Measurements from ENCODE around the gene LEFTY2. TPM values are rescaled to one million over a fixed set of nuclear protein-coding genes. Genes with fewer than 3 reads are reported as not detected.
"Not testable (repeated sequence)": the region's sequence is repeated elsewhere in the genome, so short reads cannot be mapped to it uniquely, and the experiment has no call there.

LEFTY2 gene
- polyA plus RNA-seq, 3 donors, result 0.99 to 1.3 (median 1.0) TPM

DNA sequence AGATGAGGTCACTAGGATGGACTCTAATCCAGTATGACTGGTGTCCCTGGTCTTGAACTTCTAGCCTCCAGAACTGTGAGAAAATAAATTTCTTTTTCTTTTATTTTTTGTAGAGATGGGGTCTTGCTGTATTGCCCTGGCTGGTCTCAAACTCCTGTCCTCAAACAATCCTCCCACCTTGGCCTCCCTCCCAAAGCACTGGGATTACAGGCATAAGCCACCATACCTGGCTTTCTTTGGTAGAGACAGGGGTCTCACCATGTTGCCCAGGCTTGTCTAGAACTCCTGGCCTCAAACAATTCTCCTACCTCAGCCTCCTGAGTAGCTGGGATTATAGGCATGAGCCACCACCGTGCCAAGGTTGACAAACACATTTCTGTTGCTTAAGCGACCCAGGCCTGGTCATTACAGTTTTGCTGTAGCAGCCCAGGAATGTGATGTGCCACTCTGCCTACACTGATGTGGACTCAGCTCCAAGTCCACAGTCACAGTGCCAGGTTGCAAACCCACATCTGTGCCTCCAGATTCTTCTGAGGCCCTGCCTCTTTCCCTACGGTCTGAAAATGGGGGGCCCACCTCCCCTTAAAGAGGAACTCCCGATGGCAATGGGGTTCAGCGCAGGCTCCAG lies 32.9 kb downstream of the LEFTY2 start:
- DNase-seq (ENCODE audit: low read depth in 3 of 3, low spot score in 2 of 3), result no peak

DNA sequence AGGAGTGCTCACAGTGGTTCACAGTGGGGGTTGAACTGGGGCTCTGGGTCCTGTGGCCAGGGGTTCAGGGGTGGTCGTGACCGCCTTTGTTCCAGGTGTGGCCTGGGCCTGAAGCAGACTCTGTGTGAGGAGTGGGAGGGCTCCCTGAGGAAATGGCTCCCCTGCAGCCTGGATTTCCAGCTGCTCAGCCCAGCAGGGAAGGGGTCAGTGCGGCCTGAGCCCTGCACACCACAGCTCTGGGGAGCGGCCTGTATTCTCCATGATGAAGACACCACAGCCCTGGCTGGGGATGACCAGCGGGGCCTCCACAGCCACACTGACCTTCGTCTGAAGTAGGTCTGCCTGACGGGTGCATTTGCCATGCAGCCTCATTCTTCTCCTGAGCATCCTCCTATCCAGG lies 33.7 kb downstream of the LEFTY2 start:
- no peak for DNase-seq (ENCODE audit: low read depth in 3 of 3, low spot score in 2 of 3)

DNA sequence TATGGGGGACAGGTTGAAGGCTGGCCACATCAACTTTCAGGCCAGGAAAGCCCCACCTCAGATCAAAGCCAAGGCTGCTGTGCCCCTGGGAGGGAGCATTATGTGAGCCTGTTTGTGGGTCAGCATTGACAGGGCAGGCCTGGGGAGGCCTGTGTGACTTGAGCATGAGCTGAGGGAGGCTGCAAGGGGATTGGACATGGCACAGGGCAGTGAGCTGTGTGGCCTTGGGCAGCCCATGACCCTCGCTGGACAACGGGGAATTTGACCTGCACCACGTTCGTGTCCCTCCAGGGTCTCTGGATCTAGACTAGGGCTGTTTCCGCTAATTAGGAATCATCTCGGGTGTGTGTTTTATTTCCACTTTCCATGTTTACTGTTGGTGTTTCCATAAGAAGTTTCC lies 34.6 kb downstream of the LEFTY2 start:
- DNase-seq (ENCODE audit: low read depth in 3 of 3, low spot score in 2 of 3), result no peak

DNA sequence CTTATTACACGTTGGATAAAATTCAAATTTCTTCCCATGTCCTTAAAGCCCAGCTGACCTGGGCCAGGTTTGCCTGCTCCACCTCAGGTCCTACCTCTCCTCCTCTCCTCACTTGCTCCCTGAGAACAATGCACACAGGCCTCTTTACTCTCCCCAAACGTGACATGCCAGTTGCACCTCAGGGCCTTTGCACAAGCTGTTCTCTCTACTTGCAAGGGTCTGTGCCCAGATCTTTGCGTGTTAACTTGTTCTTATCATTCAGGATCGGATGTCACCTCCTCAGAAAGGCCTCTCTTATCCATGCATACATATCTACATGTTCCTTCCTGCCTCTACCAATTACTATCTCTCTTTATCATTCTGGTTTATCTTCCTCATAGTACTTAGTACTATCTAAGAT lies 37.4 kb downstream of the LEFTY2 start:
- DNase-seq (ENCODE audit: low read depth in 3 of 3, low spot score in 2 of 3), result no peak

DNA sequence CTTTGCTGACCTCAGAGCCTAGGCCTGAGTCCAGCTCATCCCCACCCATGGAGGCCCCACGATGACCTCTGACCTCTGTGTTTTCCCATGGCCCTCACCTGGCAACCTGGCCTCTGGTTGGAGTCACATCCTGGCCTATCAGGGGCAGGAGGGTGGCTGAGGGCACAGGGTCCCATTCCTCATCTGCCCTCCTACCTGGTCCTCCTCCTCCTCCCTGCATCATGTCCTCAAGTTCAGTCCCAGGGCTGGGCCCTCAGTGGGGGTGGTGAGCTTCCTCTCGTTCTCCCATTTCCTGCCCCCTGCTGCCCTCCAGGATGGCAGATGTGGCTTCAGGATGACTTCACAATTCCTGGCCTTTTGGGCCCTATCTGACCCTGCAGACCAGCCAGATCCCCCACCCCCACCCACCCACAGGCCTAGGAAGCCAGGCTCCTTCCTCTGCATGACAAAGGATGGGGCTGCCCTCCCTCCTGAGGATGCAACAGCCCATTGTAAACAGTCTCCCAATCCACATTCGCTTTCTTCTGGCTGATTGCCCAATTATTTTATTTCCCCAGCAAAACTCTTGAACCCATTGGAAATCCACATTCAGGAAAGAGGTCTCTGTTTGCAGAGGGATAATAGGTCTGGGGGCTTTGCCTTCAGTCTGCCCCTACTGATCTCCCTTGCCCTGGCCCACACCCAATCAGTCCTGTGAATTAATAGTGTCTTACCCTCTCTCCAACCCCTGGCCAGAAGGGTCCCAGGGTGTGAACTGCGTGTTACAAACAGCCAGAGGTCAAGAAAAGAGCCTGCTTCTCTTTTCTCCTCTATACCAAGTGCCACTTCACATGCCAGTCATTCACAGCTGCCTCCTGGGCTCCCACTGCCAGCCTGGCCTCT lies 41.7 kb downstream of the LEFTY2 start:
- DNase-seq (ENCODE audit: low read depth in 3 of 3, low spot score in 2 of 3), result no peak

DNA sequence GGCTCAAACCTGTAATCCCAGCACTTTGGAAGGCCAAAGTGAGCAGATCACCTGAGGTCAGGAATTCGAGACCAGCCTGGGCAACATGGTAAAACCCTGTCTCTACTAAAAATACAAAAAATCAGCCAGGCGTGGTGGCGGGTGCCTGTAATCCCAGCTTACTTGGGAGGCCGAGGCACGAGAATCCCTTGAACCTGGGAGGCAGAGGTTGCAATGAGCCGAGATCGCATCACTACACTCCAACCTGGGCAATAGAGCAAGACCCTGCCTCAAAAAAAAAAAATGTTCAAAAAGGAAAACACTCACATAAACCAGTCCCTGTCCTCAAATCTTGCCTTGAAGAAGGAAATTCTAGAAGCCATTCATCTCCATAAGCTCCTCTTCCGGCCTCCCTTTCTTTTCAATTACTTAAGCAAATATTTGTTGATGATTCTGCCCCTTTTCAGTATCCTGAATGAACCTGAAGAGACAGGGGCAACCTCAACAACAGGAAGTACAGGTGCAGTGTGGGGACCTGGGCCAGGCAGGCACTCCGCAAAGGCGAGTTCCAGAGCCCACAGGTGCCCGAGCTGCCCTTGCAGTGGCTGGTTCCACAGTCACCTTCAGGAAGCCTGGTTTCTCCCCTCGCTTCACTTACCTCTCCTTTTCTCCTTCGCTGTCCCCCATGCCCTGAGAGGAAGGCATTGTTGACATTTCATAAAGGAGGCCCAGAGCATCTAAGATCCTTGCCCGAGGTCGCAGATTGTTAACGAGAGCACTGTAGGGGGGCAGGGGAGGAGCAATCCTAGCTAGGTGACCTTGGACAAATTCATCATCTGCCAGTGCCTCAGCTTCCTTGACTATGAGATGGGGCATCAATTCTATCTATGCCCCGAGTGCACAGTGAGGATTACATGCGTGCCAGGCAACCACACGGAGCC lies 43.2 kb downstream of the LEFTY2 start:
- no peak for DNase-seq (ENCODE audit: low read depth in 3 of 3, low spot score in 2 of 3)

DNA sequence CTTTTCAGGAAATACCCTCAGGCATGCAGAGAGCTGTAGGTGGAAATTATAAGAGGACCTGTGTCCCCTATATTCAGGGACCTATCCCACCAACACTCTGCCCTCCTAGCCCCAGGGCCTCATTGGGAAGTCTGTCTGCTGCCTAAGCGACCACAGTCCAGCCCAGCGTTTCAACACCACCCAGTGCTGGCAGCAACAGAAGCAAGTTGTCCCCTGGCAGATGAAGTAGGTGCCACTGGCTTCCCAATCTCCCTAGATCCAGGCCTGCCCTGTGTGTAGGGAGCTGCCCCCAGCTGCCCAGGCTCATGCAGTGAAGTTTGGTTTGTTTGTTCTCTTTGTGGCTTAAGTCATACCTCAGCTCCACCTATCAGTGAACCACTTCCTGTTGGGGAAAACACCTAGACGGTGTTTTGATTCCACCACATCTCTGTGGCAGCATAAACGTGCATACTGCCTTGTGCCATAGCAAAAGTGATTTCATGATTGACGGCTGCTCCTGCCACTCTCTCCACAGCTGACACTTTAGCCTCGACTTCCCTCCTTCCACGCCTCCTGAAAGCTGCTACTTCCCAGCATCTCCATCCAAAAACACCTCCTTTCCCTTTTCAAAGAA lies 44.0 kb downstream of the LEFTY2 start:
- no peak for DNase-seq (ENCODE audit: low read depth in 3 of 3, low spot score in 2 of 3)

DNA sequence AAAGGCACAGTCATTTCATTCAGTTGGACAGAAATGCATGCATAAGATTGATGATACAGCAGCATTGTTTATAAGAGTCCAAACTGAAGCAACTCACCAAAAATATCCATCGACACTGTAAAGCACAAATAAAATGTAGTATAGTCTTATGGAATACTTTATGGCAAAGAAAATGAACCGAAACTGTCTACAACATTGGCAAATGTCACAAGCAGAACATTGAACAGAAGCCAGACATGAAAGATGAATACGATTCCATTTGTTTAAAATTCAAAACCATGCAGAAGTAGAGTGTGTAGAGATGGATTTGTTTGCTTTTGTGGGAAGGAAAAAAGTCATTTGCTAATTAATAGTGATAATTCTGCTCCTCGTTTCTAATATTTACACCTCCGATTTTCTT lies 44.5 kb downstream of the LEFTY2 start:
- no peak for DNase-seq (ENCODE audit: low read depth in 3 of 3, low spot score in 2 of 3)

DNA sequence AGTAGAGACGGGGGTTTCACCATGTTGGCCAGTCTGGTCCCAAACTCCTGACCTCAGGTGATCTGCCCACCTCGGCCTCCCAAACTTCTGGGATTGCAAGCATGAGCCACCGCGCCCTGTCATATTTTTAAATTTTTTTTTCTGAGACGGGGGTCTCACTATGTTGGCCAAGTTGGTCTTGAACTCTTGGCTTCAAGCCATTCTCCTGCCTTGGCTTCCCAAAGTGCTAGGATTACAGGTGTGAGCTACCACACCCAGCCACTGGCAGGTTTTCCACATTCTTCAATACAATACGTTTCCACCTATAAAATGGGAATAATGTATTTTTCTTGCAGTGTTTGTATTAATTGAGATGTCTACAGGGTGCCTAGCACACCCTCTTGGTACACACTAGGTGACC lies 48.7 kb downstream of the LEFTY2 start:
- no peak for DNase-seq (ENCODE audit: low read depth in 3 of 3, low spot score in 2 of 3)

DNA sequence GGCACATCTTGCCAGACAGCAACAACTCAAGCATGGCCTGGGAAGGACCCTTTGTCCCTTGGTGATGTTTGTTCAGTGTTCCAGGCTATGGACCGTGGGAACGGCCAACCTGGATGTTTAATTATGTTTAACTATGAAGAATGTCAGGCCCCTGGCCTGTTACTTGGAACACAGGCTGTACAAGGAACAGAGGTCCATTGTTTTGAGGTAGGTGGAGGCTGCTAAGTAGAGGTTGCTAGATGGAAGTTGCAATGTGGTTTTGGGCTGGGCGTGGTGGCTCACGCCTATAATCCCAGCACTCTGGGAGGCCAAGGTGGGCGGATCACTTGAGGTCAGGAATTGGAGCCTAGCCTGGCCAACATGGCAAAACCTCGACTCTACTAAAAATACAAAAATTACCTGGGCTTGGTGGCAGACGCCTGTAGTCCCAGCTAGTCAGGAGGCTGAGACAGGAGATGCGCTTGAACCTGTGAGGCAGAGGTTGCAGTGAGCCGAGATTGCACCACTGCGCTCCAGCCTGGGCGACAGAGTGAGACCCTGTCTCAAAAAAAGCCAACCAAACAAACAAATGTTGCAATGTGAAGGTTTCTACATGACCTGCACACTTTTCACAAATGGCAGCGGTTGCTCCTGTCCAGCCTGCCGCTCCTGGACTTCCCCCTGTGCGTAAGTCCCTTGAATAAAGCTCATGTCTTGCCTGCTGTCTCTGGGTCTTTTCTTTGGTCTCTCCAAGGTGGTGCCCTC lies 49.6 kb downstream of the LEFTY2 start:
- DNase-seq (ENCODE audit: low read depth in 3 of 3, low spot score in 2 of 3), result no peak

DNA sequence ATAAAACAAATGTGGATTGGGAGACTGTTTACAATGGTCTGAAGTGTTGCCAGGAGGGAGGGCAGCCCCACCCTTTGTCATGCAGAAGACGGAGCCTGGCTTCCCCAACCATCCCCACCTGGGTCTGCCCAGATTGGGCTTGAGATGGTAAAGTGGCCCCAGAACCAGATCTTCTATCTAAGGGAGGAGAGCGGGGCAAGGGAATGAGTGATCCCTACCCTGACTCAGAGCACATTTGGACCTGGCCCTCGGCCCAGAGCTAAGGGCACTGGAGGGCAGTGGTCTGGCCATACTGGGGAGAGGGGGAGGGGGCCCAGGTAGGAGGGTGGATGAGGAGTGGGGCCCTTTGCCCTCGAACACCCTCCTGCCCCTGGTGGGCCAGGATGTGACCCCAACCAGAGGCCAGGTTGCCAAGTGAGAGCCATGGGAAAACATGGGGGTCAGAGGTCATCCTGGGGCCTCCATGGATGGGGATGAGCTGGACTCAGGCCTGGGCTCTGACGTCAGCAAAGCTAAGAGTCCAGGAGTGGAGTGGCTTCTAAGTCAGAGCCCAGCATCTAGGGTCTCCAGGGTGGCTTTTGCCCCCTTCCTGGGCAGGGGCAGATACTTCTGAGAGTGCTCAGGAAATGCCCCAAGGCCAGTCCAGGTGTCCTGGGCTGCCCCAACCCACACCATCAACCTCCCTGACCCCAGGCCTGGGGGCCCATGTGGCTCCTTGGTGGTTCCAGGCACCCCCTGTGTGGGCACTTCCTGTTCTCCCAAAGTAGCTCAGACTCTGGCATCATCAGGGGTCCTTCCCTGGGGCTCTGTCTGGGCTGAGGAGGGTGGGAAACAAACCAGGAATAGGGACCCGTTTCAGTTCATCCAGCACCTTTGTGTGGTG lies 50.4 kb downstream of the LEFTY2 start:
- DNase-seq (ENCODE audit: low read depth in 3 of 3, low spot score in 2 of 3), result no peak

DNA sequence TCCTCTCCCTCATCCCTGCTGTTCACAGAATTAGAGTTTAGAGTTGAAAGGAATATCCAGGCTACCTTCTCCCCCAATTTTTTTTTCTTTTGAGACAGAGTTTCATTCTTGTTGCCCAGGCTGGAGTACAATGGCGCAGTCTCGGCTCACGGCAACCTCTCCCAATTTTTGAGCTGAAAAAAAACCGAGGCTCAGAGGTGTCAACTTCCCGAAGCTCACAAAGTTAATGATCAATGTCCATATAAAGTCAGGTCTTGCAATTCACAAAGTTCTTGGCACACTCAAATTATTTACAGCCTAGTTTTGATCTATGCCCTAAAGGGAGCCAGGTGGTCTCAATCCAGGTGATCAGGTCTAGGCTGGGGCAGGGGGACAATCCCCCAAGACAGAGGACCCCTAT lies 51.3 kb downstream of the LEFTY2 start:
- DNase-seq (ENCODE audit: low read depth in 3 of 3, low spot score in 2 of 3), result no peak

DNA sequence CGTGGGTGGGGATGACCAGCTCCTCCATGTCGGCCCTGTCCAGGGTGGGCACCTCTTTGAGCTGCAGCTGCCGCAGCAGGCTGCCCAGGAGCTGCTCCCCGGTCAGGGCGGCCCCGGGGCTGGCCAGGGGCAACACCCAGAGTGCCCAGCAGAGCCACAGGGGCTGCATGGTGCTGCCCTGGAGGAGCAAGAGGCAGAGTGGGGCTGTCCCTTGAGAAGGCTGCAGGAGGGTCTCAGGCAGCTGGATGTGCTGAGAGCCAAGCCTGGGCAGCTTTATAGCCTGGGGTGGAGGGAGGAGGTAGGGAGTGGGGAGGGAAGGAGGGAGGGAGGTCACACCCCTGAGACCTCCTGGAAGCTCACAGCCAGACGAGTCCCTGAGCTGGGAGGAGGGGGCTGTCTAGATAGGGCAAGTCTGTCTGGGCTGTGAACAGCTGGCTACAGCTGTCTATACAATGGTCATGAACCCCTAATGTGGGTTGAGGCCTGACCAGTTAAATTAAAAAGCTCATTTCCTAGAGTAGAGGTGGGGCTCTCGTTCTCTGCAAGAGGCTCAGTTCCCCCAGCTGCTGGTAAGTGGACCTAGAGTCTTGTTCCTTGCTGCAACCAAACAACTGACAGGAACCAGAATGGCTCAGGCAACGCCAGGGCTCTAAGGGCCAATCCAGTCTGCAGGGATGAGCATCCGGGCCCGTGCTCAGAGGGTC lies 52.0 kb downstream of the LEFTY2 start, which contains the start of gene LEFTY1:
Gene LEFTY1 (minus strand): TSS at position 249 of the 704 bp plus-strand sequence. CDS start 80 bp downstream, at position 169.
- DNase-seq (ENCODE audit: low read depth in 3 of 3, low spot score in 2 of 3), result peak in 2 of 3 donors; percentile 81 to 86

DNA sequence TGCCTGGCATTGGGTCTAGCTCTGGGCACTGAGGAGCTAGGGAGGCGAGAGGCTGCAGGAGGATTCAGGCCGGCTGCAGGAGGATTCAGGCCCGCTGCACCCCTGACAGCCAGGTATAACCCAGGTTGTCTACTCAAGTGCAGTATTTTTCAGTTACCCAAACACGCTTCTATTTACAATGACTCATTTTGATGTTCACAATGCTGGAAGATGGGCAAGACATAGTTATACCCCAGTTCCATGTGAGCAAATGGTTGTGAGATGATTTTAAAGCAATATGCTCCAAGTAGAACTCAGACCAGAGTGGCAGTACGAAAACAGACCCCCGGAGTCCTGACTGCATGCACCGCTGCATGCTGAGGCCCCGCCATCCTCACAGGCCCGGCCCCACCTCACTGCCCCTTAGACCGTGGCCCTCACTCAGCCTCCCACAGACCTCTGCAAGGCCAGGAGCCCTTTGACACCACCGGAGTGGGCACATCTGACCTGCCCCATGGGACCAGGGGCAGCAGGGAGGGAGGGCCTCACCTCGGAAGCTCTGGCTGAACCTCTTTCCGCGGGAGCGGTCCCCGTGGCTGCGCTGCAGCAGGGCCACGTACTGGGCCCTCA lies 52.6 kb downstream of the LEFTY2 start:
- DNase-seq (ENCODE audit: low read depth in 3 of 3, low spot score in 2 of 3), result no peak

DNA sequence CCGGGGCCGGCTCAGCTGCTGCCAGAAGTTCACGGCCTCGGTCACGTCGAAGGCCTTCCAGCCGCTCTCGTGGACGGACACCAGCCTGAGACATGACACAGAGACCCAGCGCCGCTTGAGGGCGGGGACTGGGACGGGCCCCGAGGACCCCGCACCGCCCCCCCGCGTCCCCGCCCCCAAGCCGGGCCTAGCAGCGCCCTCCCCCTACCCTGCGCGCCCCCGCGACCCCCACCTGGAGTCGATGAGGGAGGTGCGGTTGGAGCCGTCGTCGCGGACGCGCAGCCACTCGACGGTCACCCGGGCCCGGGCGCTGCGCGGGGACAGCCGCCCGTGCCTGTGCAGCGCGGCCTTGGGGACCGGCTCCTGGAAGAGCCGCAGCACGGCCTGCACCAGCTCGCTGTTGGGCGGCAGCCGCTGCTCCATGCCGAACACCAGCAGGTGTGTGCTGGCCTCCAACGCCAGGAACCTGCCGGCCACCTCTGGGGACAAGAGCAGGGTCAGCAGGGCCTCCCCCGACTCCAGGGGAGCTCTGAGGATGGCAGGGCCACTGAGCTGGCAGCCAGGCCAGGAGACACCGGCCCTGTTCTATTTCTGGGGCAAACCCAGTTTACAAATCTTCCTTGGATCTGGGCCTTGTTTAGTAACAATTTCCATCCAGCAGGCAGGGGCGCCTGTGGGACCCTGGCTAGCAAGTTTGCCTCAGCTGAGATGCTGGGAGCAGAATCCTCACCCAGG lies 53.3 kb downstream of the LEFTY2 start:
- DNase-seq (ENCODE audit: low read depth in 3 of 3, low spot score in 2 of 3), result not testable (repeated sequence)

DNA sequence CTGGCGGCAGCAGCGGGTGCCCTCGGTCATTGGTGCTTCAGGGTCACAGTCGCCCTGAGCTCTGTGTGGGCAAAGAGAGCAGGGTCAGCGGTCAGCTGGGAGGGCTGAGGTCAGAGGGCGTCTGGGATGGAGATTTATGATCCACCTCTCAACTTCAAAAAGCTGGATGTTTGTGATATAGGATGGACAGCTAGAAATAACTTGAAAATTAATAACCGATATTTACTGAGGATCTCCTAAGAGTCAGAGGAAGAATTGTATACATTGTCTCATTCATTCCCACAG lies 54.0 kb downstream of the LEFTY2 start:
- DNase-seq (ENCODE audit: low read depth in 3 of 3, low spot score in 2 of 3), result no peak

Data from right renal cortex interstitium (tissue), 3 donors.